Natural killer cell (primary cell): ENCODE data around the gene HS3ST3B1. TPM values are rescaled to one million over a fixed set of nuclear protein-coding genes. Genes with fewer than 3 reads are reported as not detected.

Experiments
- ATAC-seq, 3 donors: fragments of 150-1000 bp in 2 of 3; fragments of 200-7000 bp in 1 of 3; cut with Tn5 transposase; 1 replicate in 1 of 3; 2 replicates in 2 of 3; pipeline ENCODE4 v1.10.0; 2021; ENCODE audit warnings: mild to moderate bottlenecking in 2 of 3, moderate library complexity in 2 of 3
- DNase-seq, 2 donors: peaks; one replicate each; pipeline versions ENCODE4 v3.0.0 to v3.0.0-alpha.2; 2013 to 2021; ENCODE audit warnings: mixed read lengths in 1 of 2
- H3K27ac ChIP-seq: one replicate; pipeline ENCODE4 v1.5.1; 2013; ENCODE audit warnings: mild to moderate bottlenecking, low read length
- H3K27me3 ChIP-seq: one replicate; pipeline ENCODE4 v1.6.1; 2013; ENCODE audit warnings: low read length; ENCODE audit not compliant: control insufficient read depth, insufficient read depth
- H3K36me3 ChIP-seq: one replicate; pipeline ENCODE4 v1.6.1; 2013; ENCODE audit warnings: low read length; ENCODE audit not compliant: control insufficient read depth, insufficient read depth
- H3K4me1 ChIP-seq: one replicate; pipeline ENCODE4 v1.6.1; 2013; ENCODE audit warnings: low read length; ENCODE audit not compliant: control insufficient read depth, insufficient read depth
- H3K4me3 ChIP-seq: one replicate; pipeline ENCODE4 v1.5.1; 2013; ENCODE audit warnings: low read length
- H3K9me3 ChIP-seq: one replicate; pipeline ENCODE4 v1.6.1; 2013; ENCODE audit warnings: low read length; ENCODE audit not compliant: control insufficient read depth, insufficient read depth
- H3K27ac Mint-ChIP-seq, 2 donors: one replicate each; pipeline ENCODE4 v1.8.0; 2022; ENCODE audit warnings: mild to moderate bottlenecking in 2 of 2, mixed read lengths in 2 of 2, moderate library complexity in 1 of 2
- H3K27me3 Mint-ChIP-seq, 2 donors: one replicate each; pipeline ENCODE4 v1.8.0; 2022; ENCODE audit warnings: low read depth in 2 of 2, mixed read lengths in 2 of 2
- H3K36me3 Mint-ChIP-seq: one replicate; pipeline ENCODE4 v1.8.0; 2022; ENCODE audit warnings: mixed read lengths
- H3K4me1 Mint-ChIP-seq, 2 donors: one replicate each; pipeline ENCODE4 v1.8.0; 2022; ENCODE audit warnings: mixed read lengths in 2 of 2
- H3K4me3 Mint-ChIP-seq: one replicate; pipeline ENCODE4 v1.8.0; 2022; ENCODE audit warnings: mild to moderate bottlenecking, moderate library complexity, mixed read lengths
- H3K9me3 Mint-ChIP-seq, 2 donors: one replicate each; pipeline ENCODE4 v1.8.0; 2022; ENCODE audit warnings: mixed read lengths in 2 of 2
- CTCF ChIP-seq: fragments of 200-600 bp; IDR thresholded peaks from one replicate; pipeline ENCODE4 v1.8.0; 2022; ENCODE audit warnings: antibody characterized with exemption
- WGBS: methylation state at CpG from one replicate; pipeline ENCODE4 v1.1.7; 2013; ENCODE audit warnings: missing lambda C conversion rate; ENCODE audit not compliant: insufficient coverage; 5-methylcytosine and 5-hydroxymethylcytosine counted together
- intact Hi-C: fragments of 100-400 bp; cut with micrococcal nuclease; formaldehyde crosslinking; loops from one replicate; pipeline ENCODE4 v1.14.2; 2022
- total RNA-seq, 4 donors: library from RNA; stranded (reverse); fragments of 120-200 nt in 1 of 4; gene quantifications; one replicate each; pipeline versions ENCODE4 v1.2.3 to v1.2.4, GENCODE V29; 2013 to 2022

The HS3ST3B1 gene
- total RNA-seq, 3 donors from 2014 or later (not counting 1 experiment from before 2014, with no cell fraction given): 14.1 to 18.6 (median 17.1) TPM

GRCh38 chr17:14331982-14332298, 31.1 kb downstream of the HS3ST3B1 start:
- Mint-ChIP-seq H3K9me3 (no peaks in the 10 kb centered on the region), H3K4me3 (no peak overlapping the region), H3K36me3 (no peaks in the 10 kb centered on the region), H3K27ac (peak overlapping the region; percentile 53 to 89), H3K4me1 (peaks cover 85 to 89% of the 10 kb centered on the region in 2 donors), H3K27me3 (no peaks in the 10 kb centered on the region)
- no peak for TF ChIP-seq CTCF
- DNase-seq (no peak), ATAC-seq (no peak)
- Histone ChIP-seq H3K4me1 (peaks cover 28% of the 10 kb centered on the region), H3K4me3 (no peak overlapping the region), H3K36me3 (no peaks in the 10 kb centered on the region), H3K27ac (no peak overlapping the region), H3K9me3 (no peaks in the 10 kb centered on the region), H3K27me3 (no peaks in the 10 kb centered on the region)
- intact Hi-C loops: no loop called here
- WGBS: 100% methylated on average over 2 of the region's 3 CpGs

GRCh38 chr17:14332331-14332730, 31.4 kb downstream of the HS3ST3B1 start:
- Histone ChIP-seq H3K4me3 (no peak overlapping the region), H3K4me1 (peaks cover 28% of the 10 kb centered on the region), H3K27ac (no peak overlapping the region), H3K27me3 (no peaks in the 10 kb centered on the region), H3K36me3 (no peaks in the 10 kb centered on the region), H3K9me3 (no peaks in the 10 kb centered on the region)
- no peak for TF ChIP-seq CTCF
- Mint-ChIP-seq H3K9me3 (no peaks in the 10 kb centered on the region), H3K4me1 (peaks cover 89 to 93% of the 10 kb centered on the region in 2 donors), H3K27me3 (no peaks in the 10 kb centered on the region), H3K4me3 (no peak overlapping the region), H3K27ac (peak overlapping the region; percentile 53 to 89), H3K36me3 (no peaks in the 10 kb centered on the region)
- WGBS: 96% methylated on average over 9 of the region's 10 CpGs
- no peak for ATAC-seq
- intact Hi-C loops: no loop called here
- DNase-seq: no peak

GRCh38 chr17:14333506-14333905, 32.6 kb downstream of the HS3ST3B1 start:
- no peak overlapping the region for H3K4me3 ChIP-seq
- Mint-ChIP-seq H3K4me3 (no peak overlapping the region), H3K36me3 (no peaks in the 10 kb centered on the region), H3K27ac (peak overlapping the region; percentile 45 to 78), H3K9me3 (no peaks in the 10 kb centered on the region), H3K27me3 (no peaks in the 10 kb centered on the region), H3K4me1 (peaks cover 83 to 90% of the 10 kb centered on the region in 2 donors)
- intact Hi-C loops: no loop called here
- TF ChIP-seq CTCF: no peak
- WGBS: 96% methylated on average over 7 of the region's 7 CpGs
- no peaks in the 10 kb centered on the region for H3K9me3 ChIP-seq
- no peaks in the 10 kb centered on the region for H3K27me3 ChIP-seq
- DNase-seq (no peak), ATAC-seq (no peak)
- peaks cover 36% of the 10 kb centered on the region for H3K4me1 ChIP-seq
- H3K27ac ChIP-seq: no peak overlapping the region
- no peaks in the 10 kb centered on the region for H3K36me3 ChIP-seq

- no peak for TF ChIP-seq CTCF
- Mint-ChIP-seq H3K27me3 (no peaks in the 10 kb centered on the region), H3K36me3 (no peaks in the 10 kb centered on the region), H3K4me1 (peaks cover 82 to 90% of the 10 kb centered on the region in 2 donors), H3K4me3 (peak overlapping the region; percentile 21), H3K9me3 (no peaks in the 10 kb centered on the region), H3K27ac (peak overlapping the region; percentile 45 to 78)
- ATAC-seq (no peak), DNase-seq (no peak)
- Histone ChIP-seq H3K36me3 (no peaks in the 10 kb centered on the region), H3K4me1 (peaks cover 43% of the 10 kb centered on the region), H3K9me3 (no peaks in the 10 kb centered on the region), H3K4me3 (no peak overlapping the region), H3K27me3 (no peaks in the 10 kb centered on the region), H3K27ac (no peak overlapping the region)
- intact Hi-C loops: no loop called here
- WGBS: 85% methylated on average over 2 of the region's 3 CpGs
These were observed 33.5 kb downstream of the HS3ST3B1 start for GRCh38 chr17:14334276-14334840.
